Measurements from ENCODE around the gene PDE10A. TPM values are rescaled to one million over a fixed set of nuclear protein-coding genes. Genes with fewer than 3 reads are reported as not detected.

Gene PDE10A
- total RNA-seq, 6 donors from 2014 or later: 0.89 to 4.9 (median 1.4) TPM

DNA sequence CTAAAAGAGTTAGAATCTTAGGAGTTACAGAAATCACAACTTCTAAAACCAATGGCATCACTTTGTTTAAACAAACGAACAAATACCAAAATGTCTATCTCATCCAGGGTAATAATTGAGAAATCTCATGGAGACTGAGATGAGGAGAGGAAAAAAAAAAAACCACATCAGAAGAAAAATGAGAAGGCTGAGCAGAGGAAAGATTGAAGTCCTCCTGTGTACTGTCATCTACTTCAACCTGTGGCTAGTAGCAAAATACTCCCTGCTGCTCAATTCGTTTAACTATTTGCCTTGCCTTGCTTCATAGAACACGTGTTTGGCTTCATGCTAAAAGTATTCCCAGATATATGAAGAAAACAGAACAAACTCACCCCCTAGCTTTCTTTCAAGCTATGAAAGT is 143.7 kb downstream of the PDE10A start:
- H3K36me3 ChIP-seq: no peaks in the 10 kb centered on the region
- 89% methylated on average over 3 of the region's 3 CpGs for WGBS, 2 donors
- no peaks in the 10 kb centered on the region for H3K27me3 ChIP-seq
- no peaks in the 10 kb centered on the region for H3K4me1 ChIP-seq
- DNase-seq (no peak), ATAC-seq (ENCODE audit: low FRiP score in 2 of 2) (no peak)
- no peak overlapping the region for H3K27ac ChIP-seq
- H3K9me3 ChIP-seq: no peaks in the 10 kb centered on the region
- H3K4me3 ChIP-seq: no peak overlapping the region
- no peak for TF ChIP-seq POLR2A (IDR thresholded peaks at IDR 0.05)
- TF ChIP-seq EP300 (IDR thresholded peaks at IDR 0.05): no peak
- TF ChIP-seq POLR2AphosphoS5 (IDR thresholded peaks at IDR 0.05): no peak
- TF ChIP-seq, protein P1, sequence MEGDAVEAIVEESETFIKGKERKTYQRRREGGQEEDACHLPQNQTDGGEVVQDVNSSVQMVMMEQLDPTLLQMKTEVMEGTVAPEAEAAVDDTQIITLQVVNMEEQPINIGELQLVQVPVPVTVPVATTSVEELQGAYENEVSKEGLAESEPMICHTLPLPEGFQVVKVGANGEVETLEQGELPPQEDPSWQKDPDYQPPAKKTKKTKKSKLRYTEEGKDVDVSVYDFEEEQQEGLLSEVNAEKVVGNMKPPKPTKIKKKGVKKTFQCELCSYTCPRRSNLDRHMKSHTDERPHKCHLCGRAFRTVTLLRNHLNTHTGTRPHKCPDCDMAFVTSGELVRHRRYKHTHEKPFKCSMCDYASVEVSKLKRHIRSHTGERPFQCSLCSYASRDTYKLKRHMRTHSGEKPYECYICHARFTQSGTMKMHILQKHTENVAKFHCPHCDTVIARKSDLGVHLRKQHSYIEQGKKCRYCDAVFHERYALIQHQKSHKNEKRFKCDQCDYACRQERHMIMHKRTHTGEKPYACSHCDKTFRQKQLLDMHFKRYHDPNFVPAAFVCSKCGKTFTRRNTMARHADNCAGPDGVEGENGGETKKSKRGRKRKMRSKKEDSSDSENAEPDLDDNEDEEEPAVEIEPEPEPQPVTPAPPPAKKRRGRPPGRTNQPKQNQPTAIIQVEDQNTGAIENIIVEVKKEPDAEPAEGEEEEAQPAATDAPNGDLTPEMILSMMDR (IDR thresholded peaks at IDR 0.05): no peak

DNA sequence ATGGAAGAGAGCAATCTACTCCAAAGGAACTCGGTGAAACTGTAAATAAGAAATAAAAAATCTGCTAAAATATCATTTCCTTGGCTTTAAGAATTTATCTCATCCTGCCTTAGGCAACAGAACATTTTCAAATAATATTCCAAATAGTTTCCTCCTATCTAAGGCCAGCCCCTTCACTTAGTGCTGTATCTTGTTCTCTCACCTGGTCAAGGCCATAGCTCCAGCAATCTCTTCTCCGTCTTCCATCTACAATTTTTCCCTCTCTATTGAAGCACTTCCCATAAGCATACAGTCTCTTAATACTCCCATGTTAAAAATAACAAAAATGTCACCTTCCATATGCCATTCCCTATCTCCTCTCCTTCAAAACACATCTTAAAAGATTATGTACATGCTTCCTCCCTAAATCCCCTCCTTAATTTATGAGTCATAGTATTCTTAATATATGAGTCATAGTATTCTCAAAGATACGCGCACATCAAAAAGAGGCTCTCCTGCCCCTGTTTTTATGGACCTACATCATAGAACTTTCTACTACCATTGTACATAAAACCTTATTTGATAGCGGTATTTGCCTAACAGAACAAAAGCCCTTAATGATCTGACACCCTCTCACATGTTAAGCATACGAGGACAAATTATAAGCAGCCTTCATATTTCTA is 146.9 kb downstream of the PDE10A start:
- ATAC-seq (ENCODE audit: low FRiP score in 2 of 2) (no peak), DNase-seq (no peak)
- WGBS, 2 donors: 90 to 93% methylated on average over 6 of the region's 6 CpGs
- TF ChIP-seq POLR2A (IDR thresholded peaks at IDR 0.05): no peak
- TF ChIP-seq POLR2AphosphoS5 (IDR thresholded peaks at IDR 0.05): no peak
- TF ChIP-seq EP300 (IDR thresholded peaks at IDR 0.05): no peak
- TF ChIP-seq, protein P1 (IDR thresholded peaks at IDR 0.05): no peak
- H3K36me3 ChIP-seq: no peaks in the 10 kb centered on the region
- no peak overlapping the region for H3K27ac ChIP-seq
- H3K4me3 ChIP-seq: no peak overlapping the region
- H3K4me1 ChIP-seq: no peaks in the 10 kb centered on the region
- H3K9me3 ChIP-seq: no peaks in the 10 kb centered on the region
- H3K27me3 ChIP-seq: no peaks in the 10 kb centered on the region

DNA sequence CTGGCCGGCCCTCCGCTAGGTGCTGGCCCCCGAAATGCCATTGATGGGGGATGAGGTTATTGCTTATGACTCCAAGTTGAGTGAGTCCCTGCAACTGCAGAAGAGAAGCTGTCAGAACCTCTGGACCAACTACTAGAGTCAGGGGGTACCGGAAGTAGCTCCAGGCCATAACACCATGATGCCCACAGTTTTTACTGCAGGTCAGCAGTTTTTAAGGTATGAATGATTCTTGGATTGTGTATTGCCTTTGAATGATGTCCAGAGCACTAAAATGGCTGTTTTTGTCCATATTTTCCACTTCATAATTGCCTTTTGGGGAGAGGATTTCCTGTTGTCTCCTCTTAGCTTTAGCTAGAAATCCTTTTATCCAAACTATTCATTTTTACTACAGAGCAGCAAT is 148.4 kb downstream of the PDE10A start:
- H3K9me3 ChIP-seq: no peaks in the 10 kb centered on the region
- 94 to 96% methylated on average over 4 of the region's 4 CpGs for WGBS, 2 donors
- H3K27ac ChIP-seq: no peak overlapping the region
- no peaks in the 10 kb centered on the region for H3K27me3 ChIP-seq
- DNase-seq (peak in 1 of 2 donors; percentile 17), ATAC-seq (ENCODE audit: low FRiP score in 2 of 2) (no peak)
- H3K36me3 ChIP-seq: no peaks in the 10 kb centered on the region
- no peaks in the 10 kb centered on the region for H3K4me1 ChIP-seq
- TF ChIP-seq POLR2AphosphoS5 (IDR thresholded peaks at IDR 0.05) (no peak), POLR2A (IDR thresholded peaks at IDR 0.05) (no peak), EP300 (IDR thresholded peaks at IDR 0.05) (no peak)
- TF ChIP-seq, protein P1 (IDR thresholded peaks at IDR 0.05): no peak
- no peak overlapping the region for H3K4me3 ChIP-seq

DNA sequence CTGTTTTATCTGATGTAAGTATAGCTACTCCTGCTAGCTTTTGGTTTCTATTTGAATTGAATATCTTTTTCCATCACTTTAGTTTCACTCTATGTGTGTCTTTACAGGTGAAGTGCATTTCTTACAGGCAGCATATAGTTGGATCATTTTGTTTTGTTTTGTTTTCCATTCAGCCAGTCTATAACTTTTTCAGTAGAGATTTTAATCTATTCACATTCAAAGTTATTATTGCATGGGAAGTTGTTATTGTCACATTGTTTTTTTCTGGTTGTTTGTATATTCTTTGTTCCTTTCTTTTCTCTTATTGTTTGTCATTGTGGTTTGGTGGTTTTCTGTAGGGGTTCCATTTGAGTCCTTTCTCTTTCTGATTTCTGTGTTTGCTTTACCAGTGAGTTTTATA is 151.2 kb downstream of the PDE10A start:
- TF ChIP-seq POLR2A (IDR thresholded peaks at IDR 0.05) (no peak), POLR2AphosphoS5 (IDR thresholded peaks at IDR 0.05) (no peak), EP300 (IDR thresholded peaks at IDR 0.05) (no peak)
- TF ChIP-seq, protein P1 (IDR thresholded peaks at IDR 0.05): no peak
- no peak overlapping the region for H3K27ac ChIP-seq
- no peak overlapping the region for H3K4me3 ChIP-seq
- no peak for ATAC-seq (ENCODE audit: low FRiP score in 2 of 2)
- no peaks in the 10 kb centered on the region for H3K27me3 ChIP-seq
- H3K4me1 ChIP-seq: no peaks in the 10 kb centered on the region
- DNase-seq: no peak
- no peaks in the 10 kb centered on the region for H3K36me3 ChIP-seq
- no peaks in the 10 kb centered on the region for H3K9me3 ChIP-seq

DNA sequence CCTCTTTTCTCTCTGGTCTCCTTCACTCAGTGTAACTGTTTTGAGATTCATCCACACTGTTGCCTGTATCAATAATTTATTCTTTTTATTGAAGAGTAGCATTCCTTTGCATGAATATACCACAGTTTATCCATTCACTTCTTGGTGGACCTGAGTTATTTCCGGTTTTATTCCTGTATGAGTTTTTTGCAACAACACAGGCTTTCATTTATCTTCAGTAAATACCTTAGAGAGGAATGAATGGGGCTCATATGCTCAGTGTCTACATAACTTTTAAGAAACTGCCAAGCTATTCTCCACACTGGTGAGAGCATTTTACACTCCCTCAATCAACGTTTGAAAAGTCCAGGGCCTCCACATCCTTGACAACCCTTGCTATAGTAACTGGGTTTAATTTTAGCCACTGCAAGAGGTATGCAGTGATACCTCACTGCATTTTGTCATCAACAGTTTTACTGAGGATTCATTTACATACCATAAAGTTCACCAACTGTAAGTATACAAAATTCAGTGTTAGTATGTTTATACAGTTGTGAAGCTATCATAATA is 154.6 kb downstream of the PDE10A start:
- Histone ChIP-seq H3K4me1 (no peaks in the 10 kb centered on the region), H3K4me3 (no peak overlapping the region), H3K27ac (no peak overlapping the region), H3K9me3 (no peaks in the 10 kb centered on the region), H3K27me3 (no peaks in the 10 kb centered on the region), H3K36me3 (no peaks in the 10 kb centered on the region)
- ATAC-seq (ENCODE audit: low FRiP score in 2 of 2) (no peak), DNase-seq (no peak)
- no peak for TF ChIP-seq POLR2AphosphoS5 (IDR thresholded peaks at IDR 0.05)
- TF ChIP-seq EP300 (IDR thresholded peaks at IDR 0.05): no peak
- TF ChIP-seq, protein P1 (IDR thresholded peaks at IDR 0.05): no peak
- TF ChIP-seq POLR2A (IDR thresholded peaks at IDR 0.05): no peak
- 47 to 48% methylated on average over 2 of the region's 2 CpGs for WGBS, 2 donors
